ENCODE measurements around the gene INPP5J. TPM values are rescaled to one million over a fixed set of nuclear protein-coding genes. Genes with fewer than 3 reads are reported as not detected.
A peak's percentile ranks its signal among the peaks of the same experiment; 100 is the strongest.

Gene INPP5J
- total RNA-seq, 2 donors from 2014 or later = 3.5 to 5.4 TPM

- no peak for TF ChIP-seq CTCF (conservative IDR thresholded peaks at IDR 0.05)
- H3K4me3 ChIP-seq (ENCODE audit: low read length) = no peak overlapping the region
- H3K36me3 ChIP-seq (ENCODE audit: control insufficient read depth, insufficient read depth, low read length) = no peaks in the 10 kb centered on the region
- no peaks in the 10 kb centered on the region for H3K4me1 ChIP-seq (ENCODE audit: control insufficient read depth, insufficient read depth, low read length)
- Mint-ChIP-seq H3K9me3 (no peaks in the 10 kb centered on the region), H3K27me3 (ENCODE audit: insufficient read depth) (peaks cover 5% of the 10 kb centered on the region), H3K4me1 (no peaks in the 10 kb centered on the region), H3K36me3 (ENCODE audit: low read depth) (no peaks in the 10 kb centered on the region), H3K27ac (no peak overlapping the region), H3K4me3 (no peak overlapping the region)
- WGBS, 2 experiments (ENCODE audit: insufficient coverage in 1 of 2, insufficient read length in 1 of 2) = 91 to 100% methylated on average over 1 to 3 of the region's 3 CpGs
- H3K27me3 ChIP-seq (ENCODE audit: control insufficient read depth, insufficient read depth, low read length, poor library complexity, severe bottlenecking) = no peaks in the 10 kb centered on the region
- no peaks in the 10 kb centered on the region for H3K9me3 ChIP-seq (ENCODE audit: control insufficient read depth, low read length)
- H3K27ac ChIP-seq (ENCODE audit: low read depth, low read length) = no peak overlapping the region
- no peak for DNase-seq
- no peak overlapping the region for H3K9ac ChIP-seq (ENCODE audit: extremely low read depth, low read length, poor library complexity, severe bottlenecking)
Measured at GRCh38 chr22:31118046-31118820, 4.5 kb upstream of the INPP5J start.

GRCh38 chr22:31119026-31119717 is 3.6 kb upstream of the INPP5J start:
- 49 to 86% methylated on average over 3 to 7 of the region's 7 CpGs for WGBS, 2 experiments (ENCODE audit: insufficient coverage in 1 of 2, insufficient read length in 1 of 2)
- no peak for TF ChIP-seq CTCF (conservative IDR thresholded peaks at IDR 0.05)
- Mint-ChIP-seq H3K4me1 (no peaks in the 10 kb centered on the region), H3K9me3 (no peaks in the 10 kb centered on the region), H3K4me3 (no peak overlapping the region), H3K27ac (no peak overlapping the region), H3K36me3 (ENCODE audit: low read depth) (no peaks in the 10 kb centered on the region), H3K27me3 (ENCODE audit: insufficient read depth) (peaks cover 10% of the 10 kb centered on the region)
- Histone ChIP-seq H3K36me3 (ENCODE audit: control insufficient read depth, insufficient read depth, low read length) (no peaks in the 10 kb centered on the region), H3K9me3 (ENCODE audit: control insufficient read depth, low read length) (no peaks in the 10 kb centered on the region), H3K27ac (ENCODE audit: low read depth, low read length) (no peak overlapping the region), H3K27me3 (ENCODE audit: control insufficient read depth, insufficient read depth, low read length, poor library complexity, severe bottlenecking) (no peaks in the 10 kb centered on the region), H3K4me3 (ENCODE audit: low read length) (no peak overlapping the region), H3K9ac (ENCODE audit: extremely low read depth, low read length, poor library complexity, severe bottlenecking) (no peak overlapping the region), H3K4me1 (ENCODE audit: control insufficient read depth, insufficient read depth, low read length) (no peaks in the 10 kb centered on the region)
- no peak for DNase-seq

- Mint-ChIP-seq H3K27me3 (ENCODE audit: insufficient read depth) (peaks cover 11% of the 10 kb centered on the region), H3K4me3 (no peak overlapping the region), H3K27ac (no peak overlapping the region), H3K9me3 (no peaks in the 10 kb centered on the region), H3K36me3 (ENCODE audit: low read depth) (no peaks in the 10 kb centered on the region), H3K4me1 (no peaks in the 10 kb centered on the region)
- Histone ChIP-seq H3K4me3 (ENCODE audit: low read length) (no peak overlapping the region), H3K27me3 (ENCODE audit: control insufficient read depth, insufficient read depth, low read length, poor library complexity, severe bottlenecking) (no peaks in the 10 kb centered on the region), H3K27ac (ENCODE audit: low read depth, low read length) (no peak overlapping the region), H3K4me1 (ENCODE audit: control insufficient read depth, insufficient read depth, low read length) (no peaks in the 10 kb centered on the region), H3K9ac (ENCODE audit: extremely low read depth, low read length, poor library complexity, severe bottlenecking) (no peak overlapping the region), H3K9me3 (ENCODE audit: control insufficient read depth, low read length) (no peaks in the 10 kb centered on the region), H3K36me3 (ENCODE audit: control insufficient read depth, insufficient read depth, low read length) (no peaks in the 10 kb centered on the region)
- TF ChIP-seq CTCF (conservative IDR thresholded peaks at IDR 0.05) = no peak
- 76% methylated on average over 5 of the region's 5 CpGs; no CpG with 5 or more reads in 1 of the 2 experiments for WGBS, 2 experiments (ENCODE audit: insufficient coverage in 1 of 2, insufficient read length in 1 of 2)
- DNase-seq = peak; percentile 47
Measured at GRCh38 chr22:31120230-31120629, 2.5 kb upstream of the INPP5J start.

Measured in endodermal cell (in vitro differentiated cells).